Dendritic cell treated with granulocyte-macrophage colony-stimulating factor and Interleukin-4, amounts not matched to agents 40 ng/mL and 50 ng/mL, for 4 days (primary cell): Measurements from ENCODE around the gene KCNN3.
"Not testable (repeated sequence)": the region's sequence is repeated elsewhere in the genome, so short reads cannot be mapped to it uniquely, and the experiment has no call there.

Source experiments
- H3K27ac Mint-ChIP-seq: one replicate; pipeline ENCODE4 v1.8.0; 2022; ENCODE audit warnings: mild to moderate bottlenecking, mixed read lengths
- H3K27me3 Mint-ChIP-seq: one replicate; pipeline ENCODE4 v1.8.0; 2022; ENCODE audit warnings: mild to moderate bottlenecking, mixed read lengths
- H3K36me3 Mint-ChIP-seq: one replicate; pipeline ENCODE4 v1.8.0; 2022; ENCODE audit warnings: low read depth, mixed read lengths
- H3K4me1 Mint-ChIP-seq: one replicate; pipeline ENCODE4 v1.8.0; 2022; ENCODE audit warnings: low read depth, mixed read lengths
- H3K4me3 Mint-ChIP-seq: one replicate; pipeline ENCODE4 v1.8.0; 2022; ENCODE audit warnings: mild to moderate bottlenecking, moderate library complexity, mixed read lengths
- H3K9me3 Mint-ChIP-seq: one replicate; pipeline ENCODE4 v1.8.0; 2022; ENCODE audit warnings: mixed read lengths
- intact Hi-C: fragments of 100-400 bp; cut with micrococcal nuclease; formaldehyde crosslinking; loops from one replicate; pipeline ENCODE4 v1.15.0; 2022

Gene KCNN3

DNA sequence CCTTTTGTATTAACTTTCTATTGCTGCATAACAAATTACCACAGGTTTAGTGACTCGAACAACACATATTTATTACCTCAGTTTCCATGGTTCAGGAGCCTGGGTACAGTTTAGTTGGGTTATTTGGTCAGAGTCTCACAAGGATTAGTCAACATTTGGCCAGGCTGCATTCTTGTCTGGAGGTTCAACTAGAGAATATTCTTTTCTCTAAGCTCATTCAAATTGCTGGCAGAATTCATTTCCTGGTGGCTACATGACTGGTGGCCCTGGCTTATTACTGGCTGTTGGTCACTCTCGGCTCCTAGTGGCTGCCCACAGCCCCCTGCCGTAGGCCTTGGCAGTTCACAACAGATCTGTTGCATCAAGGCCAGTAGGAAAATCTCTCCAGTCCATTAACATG lies 181.0 kb downstream of the KCNN3 start:
- Mint-ChIP-seq H3K4me3 (no peak overlapping the region), H3K36me3 (no peaks in the 10 kb centered on the region), H3K27me3 (peaks cover 16% of the 10 kb centered on the region), H3K4me1 (no peaks in the 10 kb centered on the region), H3K27ac (no peak overlapping the region), H3K9me3 (no peaks in the 10 kb centered on the region)
- intact Hi-C loops: no loop called here

DNA sequence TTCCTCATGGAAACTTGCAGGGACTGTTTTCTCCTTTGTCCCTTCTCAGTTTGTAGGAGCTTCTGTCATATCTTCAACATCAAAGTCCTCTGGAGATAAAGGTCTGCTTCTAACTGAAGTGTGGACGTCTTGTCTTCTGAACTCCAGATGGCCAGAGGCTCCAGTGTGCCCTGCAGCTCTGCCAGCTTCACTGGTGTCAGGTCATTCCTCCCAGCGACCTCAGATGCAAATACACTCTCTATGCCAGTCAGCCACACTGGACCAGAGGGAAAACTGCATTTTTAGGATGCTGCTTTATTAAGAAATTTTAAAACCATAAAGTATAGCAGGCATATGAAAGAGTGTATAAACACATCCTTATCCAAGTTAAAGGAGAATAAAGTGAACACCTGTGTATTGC lies 183.6 kb downstream of the KCNN3 start:
- H3K9me3 Mint-ChIP-seq: no peaks in the 10 kb centered on the region
- H3K4me3 Mint-ChIP-seq: no peak overlapping the region
- intact Hi-C loops: no loop called here
- H3K4me1 Mint-ChIP-seq: no peaks in the 10 kb centered on the region
- no peaks in the 10 kb centered on the region for H3K36me3 Mint-ChIP-seq
- peaks cover 16% of the 10 kb centered on the region for H3K27me3 Mint-ChIP-seq
- H3K27ac Mint-ChIP-seq: no peak overlapping the region

DNA sequence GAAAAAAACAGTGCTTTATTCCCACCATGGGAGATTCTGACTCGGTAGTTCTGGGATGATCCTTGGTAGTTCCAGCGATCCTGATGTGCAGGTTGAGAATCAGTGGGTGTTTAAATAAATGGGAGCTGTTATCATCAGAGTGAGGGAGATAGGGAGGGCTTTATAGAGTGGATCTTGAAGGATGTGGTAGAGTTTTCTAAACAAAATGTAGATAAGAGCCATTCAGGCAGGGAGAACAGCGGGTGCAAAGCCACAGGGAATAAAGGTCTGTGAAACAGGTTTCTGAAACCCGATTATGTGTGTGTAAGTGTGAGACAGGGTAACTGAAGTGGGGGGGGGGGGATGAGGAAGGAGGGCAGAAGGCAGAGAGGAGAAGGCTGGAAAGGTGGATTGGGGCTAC lies 186.3 kb downstream of the KCNN3 start:
- H3K27me3 Mint-ChIP-seq: peaks cover 9% of the 10 kb centered on the region
- H3K9me3 Mint-ChIP-seq: no peaks in the 10 kb centered on the region
- intact Hi-C loops: no loop called here
- no peaks in the 10 kb centered on the region for H3K4me1 Mint-ChIP-seq
- H3K27ac Mint-ChIP-seq: no peak overlapping the region
- H3K4me3 Mint-ChIP-seq: no peak overlapping the region
- H3K36me3 Mint-ChIP-seq: no peaks in the 10 kb centered on the region

DNA sequence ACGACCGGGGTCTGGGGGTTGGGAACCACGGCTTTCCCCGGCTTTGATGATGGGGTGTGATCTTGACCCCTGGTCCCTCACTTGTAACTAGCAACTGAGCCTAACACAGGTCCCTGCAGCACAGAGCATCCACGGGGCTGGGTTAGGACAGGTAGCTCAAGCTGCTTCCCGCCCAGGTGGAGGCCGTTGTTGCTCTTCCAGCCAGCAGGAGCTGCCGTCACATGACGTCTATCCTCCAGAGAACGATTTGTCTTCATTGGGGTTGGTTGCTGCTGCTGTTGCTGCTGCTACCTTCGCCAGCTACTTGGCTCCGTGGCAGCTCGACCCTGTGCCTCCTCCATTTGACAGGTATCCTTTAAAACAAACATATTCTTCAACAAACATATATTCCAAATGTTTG lies 187.8 kb downstream of the KCNN3 start:
- H3K4me1 Mint-ChIP-seq: no peaks in the 10 kb centered on the region
- H3K36me3 Mint-ChIP-seq: no peaks in the 10 kb centered on the region
- intact Hi-C loops: no loop called here
- H3K27ac Mint-ChIP-seq: no peak overlapping the region
- H3K27me3 Mint-ChIP-seq: peaks cover 9% of the 10 kb centered on the region
- H3K9me3 Mint-ChIP-seq: no peaks in the 10 kb centered on the region
- H3K4me3 Mint-ChIP-seq: no peak overlapping the region

DNA sequence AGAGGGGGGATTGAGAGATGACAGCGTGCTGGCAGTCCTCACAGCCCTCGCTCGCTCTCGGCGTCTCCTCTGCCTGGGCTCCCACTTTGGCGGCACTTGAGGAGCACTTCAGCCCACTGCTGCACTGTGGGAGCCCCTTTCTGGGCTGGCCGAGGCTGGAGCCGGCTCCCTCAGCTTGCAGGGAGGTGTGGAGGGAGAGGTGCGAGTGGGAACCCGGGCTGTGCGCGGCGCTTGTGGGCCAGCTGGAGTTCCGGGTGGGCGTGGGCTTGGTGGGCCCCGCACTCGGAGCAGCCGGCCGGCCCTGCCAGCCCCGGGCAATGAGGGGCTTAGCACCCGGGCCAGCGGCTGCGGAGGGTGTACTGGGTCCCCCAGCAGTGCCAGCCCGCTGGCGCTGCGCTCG lies 192.2 kb downstream of the KCNN3 start:
- intact Hi-C loops, H3K27me3 Mint-ChIP-seq, H3K27ac Mint-ChIP-seq: not testable (repeated sequence)

DNA sequence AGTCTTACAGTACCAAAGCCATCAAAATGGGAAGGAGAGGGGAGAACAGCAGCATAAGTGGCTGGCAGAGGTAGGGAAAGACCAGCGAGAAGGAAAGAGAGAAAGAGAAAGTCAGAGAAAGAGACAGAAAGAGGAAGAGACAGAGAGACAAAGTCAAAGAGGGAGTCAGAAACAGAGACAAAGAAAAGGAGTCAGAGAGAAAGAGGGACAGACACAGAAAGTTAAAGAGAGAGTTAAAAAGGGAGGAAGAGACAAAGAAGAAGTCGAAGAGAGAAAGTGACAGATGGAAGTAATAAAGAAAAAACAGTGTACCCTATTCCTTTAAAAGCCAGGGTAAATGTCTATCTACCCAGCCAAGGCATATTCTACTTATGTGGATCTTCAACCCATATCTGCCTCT lies 193.2 kb downstream of the KCNN3 start:
- intact Hi-C loops, H3K9me3 Mint-ChIP-seq, H3K27ac Mint-ChIP-seq, H3K36me3 Mint-ChIP-seq, H3K4me3 Mint-ChIP-seq, H3K27me3 Mint-ChIP-seq, H3K4me1 Mint-ChIP-seq: not testable (repeated sequence)

More for the DNA sequence above, 192.2 kb downstream of the KCNN3 start:
- H3K9me3 Mint-ChIP-seq, H3K36me3 Mint-ChIP-seq, H3K4me3 Mint-ChIP-seq, H3K4me1 Mint-ChIP-seq: not testable (repeated sequence)

DNA sequence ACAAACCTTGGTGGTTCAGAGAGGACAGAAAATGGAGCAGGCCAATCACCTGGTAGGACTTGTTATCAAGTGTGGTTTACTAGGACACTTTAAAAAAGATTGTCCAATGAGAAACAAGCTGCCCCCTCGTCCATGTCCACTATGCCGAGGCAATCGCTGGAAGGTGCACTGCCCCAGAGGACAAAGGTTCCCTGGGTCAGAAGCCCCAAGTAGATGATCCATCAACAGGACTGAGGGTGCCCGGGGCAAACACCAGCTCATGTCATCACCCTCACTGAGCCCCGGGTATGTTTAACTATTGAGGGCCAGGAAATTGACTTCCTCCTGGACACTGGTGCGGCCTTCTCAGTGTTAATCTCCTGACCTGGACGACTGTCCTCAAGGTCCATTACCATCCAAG lies 195.6 kb downstream of the KCNN3 start:
- H3K36me3 Mint-ChIP-seq, H3K9me3 Mint-ChIP-seq, H3K27me3 Mint-ChIP-seq, H3K27ac Mint-ChIP-seq, H3K4me1 Mint-ChIP-seq, intact Hi-C loops, H3K4me3 Mint-ChIP-seq: not testable (repeated sequence)

DNA sequence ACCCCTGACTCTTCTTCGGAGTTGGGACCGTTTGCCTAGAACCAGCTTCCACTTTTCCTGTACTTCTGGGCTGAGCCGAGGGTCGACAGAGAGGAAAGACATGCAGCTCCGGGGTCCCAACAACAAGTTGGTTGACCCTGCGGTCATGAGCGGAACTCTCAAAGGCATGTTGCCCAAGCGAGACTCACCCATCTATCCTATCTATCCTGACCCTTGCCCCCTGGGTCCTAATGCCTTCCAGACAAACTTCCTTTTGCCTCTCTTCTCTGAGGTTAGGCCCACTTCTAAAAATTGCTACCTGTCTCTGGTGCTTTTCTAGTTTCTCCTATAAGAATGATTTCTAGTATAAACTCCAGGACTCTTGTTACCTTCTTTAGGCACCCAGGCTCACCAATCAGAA lies 197.8 kb downstream of the KCNN3 start:
- intact Hi-C loops, H3K36me3 Mint-ChIP-seq, H3K4me3 Mint-ChIP-seq, H3K9me3 Mint-ChIP-seq, H3K27me3 Mint-ChIP-seq, H3K27ac Mint-ChIP-seq, H3K4me1 Mint-ChIP-seq: not testable (repeated sequence)

DNA sequence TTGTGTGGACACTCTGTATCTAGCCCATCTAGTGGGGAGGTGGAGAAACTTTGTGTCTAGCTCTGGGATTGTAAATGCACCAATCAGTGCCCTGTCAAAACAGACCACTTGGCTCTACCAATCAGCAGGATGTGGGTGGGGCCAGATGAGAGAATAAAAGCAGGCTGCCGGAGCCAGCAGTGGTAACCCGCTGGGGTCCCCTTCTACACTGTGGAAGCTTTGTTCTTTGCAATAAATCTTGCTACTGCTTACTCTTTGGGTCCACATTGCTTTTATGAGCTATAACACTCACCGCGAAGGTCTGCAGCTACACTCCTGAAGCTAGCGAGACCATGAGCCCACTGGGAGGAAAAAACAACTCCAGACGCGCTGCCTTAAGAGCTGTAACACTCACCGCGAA lies 198.7 kb downstream of the KCNN3 start:
- intact Hi-C loops, H3K36me3 Mint-ChIP-seq, H3K9me3 Mint-ChIP-seq, H3K4me1 Mint-ChIP-seq, H3K27ac Mint-ChIP-seq, H3K27me3 Mint-ChIP-seq, H3K4me3 Mint-ChIP-seq: not testable (repeated sequence)

DNA sequence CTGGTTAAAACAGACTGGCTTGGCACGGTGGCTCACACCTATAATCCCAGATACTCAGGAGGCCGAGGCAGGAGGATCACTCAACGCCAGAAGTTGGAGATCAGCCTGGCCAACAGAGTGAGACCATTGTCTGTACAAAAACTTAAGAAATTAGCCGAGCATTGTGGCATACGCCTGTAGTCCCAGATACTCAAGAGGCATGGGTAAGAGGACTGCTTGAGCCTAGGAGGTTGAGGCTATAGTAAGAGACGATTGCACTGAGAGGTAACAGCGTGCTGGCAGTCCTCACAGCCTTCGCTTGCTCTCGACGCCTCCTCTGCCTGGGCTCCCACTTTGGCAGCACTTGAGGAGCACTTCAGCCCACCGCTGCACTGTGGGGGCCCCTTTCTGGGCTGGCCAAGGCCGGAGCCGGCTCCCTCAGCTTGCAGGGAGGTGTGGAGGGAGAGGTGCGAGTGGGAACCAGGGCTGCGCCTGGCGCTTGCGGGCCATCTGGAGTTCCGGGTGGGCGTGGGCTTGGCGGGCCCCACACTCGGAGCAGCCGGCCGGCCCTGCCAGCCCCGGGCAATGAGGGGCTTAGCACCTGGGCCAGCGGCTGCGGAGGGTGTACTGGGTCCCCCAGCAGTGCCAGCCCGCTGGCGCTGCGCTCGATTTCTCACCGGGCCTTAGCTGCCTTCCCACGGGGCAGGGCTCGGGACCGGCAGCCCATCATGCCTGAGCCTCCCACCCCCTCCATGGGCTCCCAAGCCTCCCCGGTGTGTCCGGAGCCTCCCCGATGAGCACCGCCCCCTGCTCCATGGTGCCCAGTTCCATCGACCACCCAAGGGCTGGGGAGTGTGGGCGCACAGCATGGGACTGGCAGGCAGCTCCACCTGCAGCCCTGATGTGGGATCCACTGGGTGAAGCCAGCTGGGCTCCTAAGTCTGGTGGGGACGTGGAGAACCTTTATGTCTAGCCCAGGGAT lies 199.5 kb downstream of the KCNN3 start:
- H3K4me3 Mint-ChIP-seq, H3K9me3 Mint-ChIP-seq, H3K36me3 Mint-ChIP-seq, intact Hi-C loops, H3K27me3 Mint-ChIP-seq, H3K4me1 Mint-ChIP-seq, H3K27ac Mint-ChIP-seq: not testable (repeated sequence)

DNA sequence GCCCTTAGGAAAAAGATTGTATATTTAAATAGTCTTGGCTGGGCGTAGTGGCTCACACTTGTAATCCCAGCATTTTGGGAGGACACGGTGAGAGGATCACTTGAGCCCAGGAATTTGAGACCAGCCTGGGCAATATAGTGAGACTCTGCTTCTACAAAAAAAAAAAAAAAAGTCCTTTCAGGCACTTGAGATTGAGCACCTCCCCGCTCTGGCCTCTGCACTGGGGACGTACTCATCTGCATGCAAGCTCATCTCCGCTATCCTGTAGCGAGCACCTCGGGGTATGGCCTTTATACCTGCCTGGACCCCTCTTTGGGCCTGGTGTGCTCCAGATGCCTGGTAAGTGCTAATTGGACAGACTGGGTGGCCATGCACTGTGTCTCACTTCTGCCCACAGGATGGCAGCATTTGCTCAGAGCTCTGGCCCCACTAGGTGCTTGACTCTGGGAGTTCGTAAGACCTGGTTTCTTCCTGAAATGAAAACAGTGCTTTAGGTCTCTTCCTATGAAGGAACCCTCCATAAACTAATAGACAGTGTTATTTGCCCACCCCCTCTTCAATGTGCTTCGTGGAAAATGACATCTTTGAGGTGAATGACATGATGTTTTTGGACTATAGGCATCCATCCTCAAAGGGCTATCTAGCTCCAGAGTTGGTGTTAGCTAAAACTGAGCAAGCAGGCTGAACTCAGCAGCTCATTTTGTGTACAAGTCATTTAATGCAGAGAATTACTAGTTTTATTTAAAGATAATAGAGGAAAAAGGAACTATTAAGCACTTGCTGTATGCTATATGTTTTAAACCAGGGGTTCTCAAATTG lies 200.4 kb downstream of the KCNN3 start:
- no peak overlapping the region for H3K4me3 Mint-ChIP-seq
- intact Hi-C loops: loop anchor here (1.0 to 5.0 kb wide), 3 partner anchors 93 to 418 kb away; no protein-coding TSS in a partner anchor
- no peak overlapping the region for H3K27ac Mint-ChIP-seq
- H3K36me3 Mint-ChIP-seq: no peaks in the 10 kb centered on the region
- no peaks in the 10 kb centered on the region for H3K9me3 Mint-ChIP-seq
- H3K4me1 Mint-ChIP-seq: peaks cover 2% of the 10 kb centered on the region
- peaks cover 5% of the 10 kb centered on the region for H3K27me3 Mint-ChIP-seq

DNA sequence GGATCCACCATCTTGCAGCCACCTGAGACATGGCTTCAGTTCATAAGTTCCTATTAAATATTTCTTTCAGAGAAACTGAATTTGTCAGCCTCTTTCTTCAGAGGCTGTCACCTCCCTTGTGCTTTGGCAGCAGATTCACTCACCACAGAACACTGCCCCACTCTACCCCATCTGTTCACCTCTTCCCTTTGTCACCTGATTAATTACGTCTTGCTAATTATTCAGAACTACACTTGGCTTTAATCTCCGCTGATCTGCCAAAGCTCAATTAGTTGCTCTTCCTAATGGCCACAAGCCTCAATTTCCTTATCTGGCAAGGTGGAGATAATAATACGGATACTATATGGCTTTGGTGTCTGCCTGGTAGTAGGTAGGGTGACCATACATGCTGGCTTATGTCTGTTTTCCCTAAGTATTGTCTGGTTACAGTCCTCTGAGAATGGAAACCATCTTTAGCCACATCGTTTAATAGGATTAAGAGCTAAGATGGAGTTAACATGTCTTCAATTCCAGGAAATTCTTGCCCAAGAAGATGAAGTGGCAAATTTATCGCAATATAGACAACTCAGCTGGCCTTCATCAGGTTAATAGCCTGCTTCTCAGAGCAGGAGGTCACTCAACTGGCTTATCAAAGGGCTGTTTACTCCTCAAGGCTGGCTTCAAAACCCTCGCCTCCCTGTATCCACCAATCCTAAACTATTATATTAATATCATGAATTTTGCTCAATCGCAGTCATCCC lies 203.9 kb downstream of the KCNN3 start:
- no peak overlapping the region for H3K27ac Mint-ChIP-seq
- peaks cover 8% of the 10 kb centered on the region for H3K4me1 Mint-ChIP-seq
- H3K4me3 Mint-ChIP-seq: no peak overlapping the region
- H3K27me3 Mint-ChIP-seq: no peaks in the 10 kb centered on the region
- no peaks in the 10 kb centered on the region for H3K9me3 Mint-ChIP-seq
- intact Hi-C loops: loop anchor here (5.0 kb wide), 2 partner anchors 96 to 421 kb away; no protein-coding TSS in a partner anchor
- no peaks in the 10 kb centered on the region for H3K36me3 Mint-ChIP-seq

DNA sequence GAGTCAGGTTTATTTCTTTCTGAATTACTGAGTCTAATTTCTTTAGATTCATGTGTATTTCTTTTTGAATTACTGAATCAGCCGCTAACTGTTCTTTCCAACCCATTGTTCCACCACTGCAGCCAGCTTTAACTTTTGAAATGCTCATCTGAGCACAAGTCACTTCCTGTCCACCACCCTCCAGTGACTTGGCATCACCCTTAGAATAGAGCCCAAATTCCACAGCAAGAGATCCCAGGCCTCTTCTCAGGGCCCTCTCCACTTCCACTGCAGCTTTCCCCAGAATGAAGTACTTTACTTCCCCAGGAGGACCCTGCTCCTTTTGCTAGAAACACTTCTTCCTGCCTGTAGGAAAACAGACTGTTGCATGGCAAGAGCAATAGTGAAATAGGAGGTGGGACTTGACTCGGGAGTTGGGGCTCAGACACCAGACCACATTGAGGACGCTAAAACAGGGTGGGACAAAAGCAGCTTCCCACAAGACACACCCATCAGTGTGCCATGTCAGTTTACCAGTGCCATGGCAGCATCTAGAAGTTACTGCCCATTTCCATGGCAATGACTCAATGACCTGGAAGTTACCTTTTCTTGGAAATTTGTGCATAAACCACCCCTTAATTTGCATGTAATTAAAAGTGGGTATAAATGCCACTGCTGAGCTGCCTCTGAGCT lies 205.6 kb downstream of the KCNN3 start:
- Mint-ChIP-seq H3K27ac (no peak overlapping the region), H3K36me3 (no peaks in the 10 kb centered on the region), H3K4me3 (no peak overlapping the region), H3K27me3 (no peaks in the 10 kb centered on the region), H3K9me3 (no peaks in the 10 kb centered on the region), H3K4me1 (peaks cover 8% of the 10 kb centered on the region)
- intact Hi-C loops: loop anchor here (5.0 kb wide), 2 partner anchors 98 to 423 kb away; no protein-coding TSS in a partner anchor
